HG02571 (cell line): ENCODE data around the gene COL4A1.

Experiments used
- ATAC-seq: cut with Tn5 transposase; IDR thresholded peaks from one replicate; pipeline ENCODE4 v1.9.1; 2021; ENCODE audit warnings: mild to moderate bottlenecking, moderate library complexity; ENCODE audit not compliant: unreplicated experiment

Gene COL4A1

DNA sequence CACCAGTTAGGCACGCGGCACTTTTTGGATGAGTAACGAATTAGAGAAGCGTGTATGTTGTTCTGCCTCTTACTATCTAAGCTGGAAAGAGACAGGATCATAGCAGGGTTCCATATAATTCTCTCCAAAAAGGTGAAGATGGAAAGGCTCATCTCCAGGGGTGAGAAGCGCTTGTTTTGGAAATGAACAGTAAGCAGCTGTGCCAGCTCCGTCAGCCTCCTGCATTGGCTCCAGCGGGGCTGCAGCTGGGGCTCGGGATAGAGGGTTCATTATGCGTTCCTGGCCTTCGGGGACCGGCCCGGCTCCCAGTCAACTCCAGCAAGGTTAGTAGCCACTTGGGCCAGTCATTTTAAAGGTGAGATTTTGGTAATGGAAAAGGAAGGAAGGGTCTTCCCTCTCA lies 155.5 kb downstream of the COL4A1 start:
- no peak for ATAC-seq

DNA sequence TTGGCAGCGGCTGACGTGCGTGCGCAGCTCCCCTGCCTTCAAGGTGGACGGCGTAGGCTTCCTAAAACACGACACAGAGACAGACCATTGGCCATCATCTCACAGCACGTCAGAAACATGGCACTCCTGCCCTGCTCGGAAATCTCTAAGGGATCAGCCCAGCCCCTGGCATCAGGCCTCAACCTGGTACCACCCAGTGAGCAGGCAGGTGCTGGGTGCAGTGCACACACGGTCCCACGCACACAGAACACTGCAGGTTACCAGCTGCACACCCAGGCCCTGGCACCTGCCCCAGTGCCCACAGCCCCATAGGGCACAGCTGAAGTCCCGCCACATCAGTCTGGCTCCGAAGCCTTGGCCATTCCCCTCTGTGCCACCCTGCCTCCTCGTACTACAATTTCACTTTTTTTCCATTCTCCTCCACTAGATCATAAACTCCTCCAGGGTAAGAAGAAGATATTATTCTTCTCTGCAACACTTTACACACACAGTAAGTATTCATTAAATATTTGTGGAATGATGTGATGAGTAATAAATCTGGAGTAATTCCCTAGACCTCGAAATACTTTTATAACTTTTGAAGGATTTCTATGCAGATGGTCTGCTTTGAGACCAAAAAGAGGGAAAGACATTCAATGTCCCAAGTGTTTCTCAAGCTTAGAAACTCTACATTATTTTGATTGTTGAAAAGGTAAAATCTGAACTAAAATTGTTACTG lies 156.4 kb downstream of the COL4A1 start:
- ATAC-seq = no peak

GRCh38 chr13:110149036-110149435 lies 157.9 kb downstream of the COL4A1 start:
- ATAC-seq = no peak

DNA sequence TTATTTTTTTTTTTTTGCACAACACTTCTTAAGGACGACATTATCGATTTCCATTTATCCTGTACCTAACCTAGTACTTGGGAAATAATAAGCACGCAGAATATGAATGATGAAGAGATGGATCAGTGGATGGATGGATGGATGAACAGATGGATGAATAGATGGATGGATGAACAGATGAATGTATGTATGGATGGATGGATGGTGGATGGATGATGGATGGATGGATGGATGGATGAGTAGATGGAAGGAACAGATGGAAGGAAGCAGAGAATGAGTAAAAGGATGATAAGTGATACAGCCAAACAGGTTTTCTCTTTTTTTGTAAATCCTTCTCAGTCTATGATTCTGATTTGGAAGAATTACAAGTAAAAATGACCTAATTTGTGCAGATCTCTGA lies 166.9 kb downstream of the COL4A1 start:
- no peak for ATAC-seq

DNA sequence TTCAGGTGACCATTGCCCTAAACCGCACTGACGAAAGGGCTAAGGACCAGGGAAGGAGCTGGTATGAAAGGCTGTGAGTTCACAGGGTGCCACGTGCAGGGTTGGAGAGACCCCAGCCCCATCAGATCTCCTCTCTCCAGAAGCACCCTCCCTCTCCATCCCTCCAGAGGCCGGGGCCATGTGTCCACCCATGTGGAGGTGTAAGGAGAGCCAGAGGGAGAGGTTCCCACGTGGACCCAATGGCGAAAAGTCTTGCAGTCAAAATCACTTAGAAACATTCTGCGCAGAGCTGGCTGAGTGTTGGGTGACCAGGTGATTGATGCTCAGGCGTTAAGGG lies 168.3 kb downstream of the COL4A1 start:
- no peak for ATAC-seq

DNA sequence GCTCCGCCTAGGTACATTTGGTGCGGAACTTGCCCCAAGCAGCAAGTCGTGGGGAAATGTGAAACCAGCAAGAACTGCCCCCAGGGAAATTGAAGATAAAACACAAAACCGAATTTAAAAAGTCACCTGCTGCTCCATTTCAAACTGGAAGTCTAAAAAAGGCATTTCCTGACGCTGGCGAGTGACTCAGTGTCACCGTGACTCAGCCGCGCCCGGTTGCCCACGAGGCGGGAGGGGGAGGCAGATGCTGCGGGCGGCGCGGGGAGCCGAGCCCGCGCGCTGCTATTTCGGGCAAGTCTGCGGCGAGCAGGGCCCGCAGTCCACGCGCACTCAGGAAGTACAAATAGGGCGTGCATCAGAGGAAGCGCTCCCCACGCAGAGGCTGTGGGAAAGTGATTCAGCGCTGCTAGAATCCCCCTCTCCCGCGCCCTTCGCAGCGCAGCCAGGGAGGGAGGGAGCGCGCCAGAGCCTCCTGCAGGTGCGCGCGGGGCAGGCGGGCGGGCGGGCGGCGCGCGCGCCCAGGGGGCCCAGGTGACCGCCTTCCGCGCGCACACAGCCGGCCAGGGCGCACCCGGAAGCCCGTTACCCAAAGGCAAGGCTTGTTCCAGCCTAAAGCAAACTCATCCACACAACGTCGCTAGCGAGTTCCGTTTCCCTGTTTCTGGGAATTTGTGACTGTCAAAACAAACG lies 168.8 kb downstream of the COL4A1 start:
- ATAC-seq = peak; percentile 56

GRCh38 chr13:110137680-110138009 lies 169.3 kb downstream of the COL4A1 start:
- ATAC-seq = peak; percentile 73

DNA sequence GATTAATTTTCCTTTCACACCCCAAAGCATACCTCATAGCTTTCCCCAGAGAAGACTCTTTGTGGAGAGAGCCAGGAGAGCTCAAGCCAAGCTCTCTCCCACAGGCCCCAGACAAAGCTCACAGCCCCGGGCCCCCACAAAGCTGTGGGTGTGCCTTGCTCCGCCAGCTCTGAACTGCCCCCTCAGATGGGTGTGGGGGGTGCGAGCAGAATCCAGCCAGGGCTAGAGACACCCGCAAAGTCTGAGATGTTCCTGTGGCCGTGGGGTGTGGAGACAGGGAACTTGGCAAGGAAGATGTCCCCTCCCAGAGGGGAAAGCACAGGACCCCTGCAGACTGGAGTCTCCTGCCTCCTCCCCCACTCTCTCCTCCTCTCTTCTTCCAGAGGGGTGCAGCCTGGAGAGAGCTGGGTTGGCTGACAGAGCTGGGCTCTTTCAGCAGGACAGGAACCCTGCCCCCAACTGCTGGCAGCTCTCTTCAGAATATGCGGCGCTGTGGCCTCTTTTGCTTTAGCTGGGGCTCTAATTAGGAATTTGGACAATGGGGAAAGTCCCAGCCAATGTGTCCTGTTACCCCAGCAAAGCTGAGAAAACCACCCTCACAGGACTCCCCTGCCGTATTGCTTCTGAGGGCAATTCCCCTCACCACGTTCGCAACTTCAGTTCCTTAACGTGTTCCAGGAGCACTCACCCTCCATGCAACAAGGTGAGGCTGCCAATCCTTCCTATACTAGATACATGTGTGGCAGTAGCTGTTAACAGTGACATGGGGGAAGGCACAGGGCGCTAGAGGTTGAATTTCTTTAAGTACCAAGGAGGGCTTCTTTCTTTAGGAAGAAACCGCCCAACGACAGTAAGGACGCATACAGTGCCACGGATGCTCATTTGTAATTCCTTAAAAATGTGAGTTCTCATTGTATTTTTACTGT lies 170.0 kb downstream of the COL4A1 start:
- ATAC-seq = no peak

- no peak for ATAC-seq
Observed at GRCh38 chr13:110135977-110136597, 170.9 kb downstream of the COL4A1 start.

DNA sequence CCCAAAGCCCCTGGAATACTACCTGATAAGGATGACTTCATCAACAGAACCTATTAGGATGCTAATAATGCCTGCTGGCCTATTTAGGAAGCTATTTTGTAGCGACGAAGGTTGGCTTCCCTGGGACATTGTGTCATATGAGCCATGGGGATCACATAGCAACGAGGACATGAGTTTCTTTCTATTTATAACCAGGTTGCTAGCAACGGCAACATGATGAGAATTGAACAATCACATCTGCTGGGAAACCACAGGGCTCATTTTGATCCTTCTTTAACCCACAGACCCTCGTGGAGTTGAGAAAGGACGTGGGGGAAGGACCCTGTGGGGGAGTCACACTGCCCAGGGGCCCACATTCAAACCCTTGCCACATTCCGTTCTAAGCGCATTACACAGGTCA lies 172.2 kb downstream of the COL4A1 start:
- no peak for ATAC-seq

- ATAC-seq = no peak
Observed at GRCh38 chr13:110133425-110134235, 173.3 kb downstream of the COL4A1 start.

DNA sequence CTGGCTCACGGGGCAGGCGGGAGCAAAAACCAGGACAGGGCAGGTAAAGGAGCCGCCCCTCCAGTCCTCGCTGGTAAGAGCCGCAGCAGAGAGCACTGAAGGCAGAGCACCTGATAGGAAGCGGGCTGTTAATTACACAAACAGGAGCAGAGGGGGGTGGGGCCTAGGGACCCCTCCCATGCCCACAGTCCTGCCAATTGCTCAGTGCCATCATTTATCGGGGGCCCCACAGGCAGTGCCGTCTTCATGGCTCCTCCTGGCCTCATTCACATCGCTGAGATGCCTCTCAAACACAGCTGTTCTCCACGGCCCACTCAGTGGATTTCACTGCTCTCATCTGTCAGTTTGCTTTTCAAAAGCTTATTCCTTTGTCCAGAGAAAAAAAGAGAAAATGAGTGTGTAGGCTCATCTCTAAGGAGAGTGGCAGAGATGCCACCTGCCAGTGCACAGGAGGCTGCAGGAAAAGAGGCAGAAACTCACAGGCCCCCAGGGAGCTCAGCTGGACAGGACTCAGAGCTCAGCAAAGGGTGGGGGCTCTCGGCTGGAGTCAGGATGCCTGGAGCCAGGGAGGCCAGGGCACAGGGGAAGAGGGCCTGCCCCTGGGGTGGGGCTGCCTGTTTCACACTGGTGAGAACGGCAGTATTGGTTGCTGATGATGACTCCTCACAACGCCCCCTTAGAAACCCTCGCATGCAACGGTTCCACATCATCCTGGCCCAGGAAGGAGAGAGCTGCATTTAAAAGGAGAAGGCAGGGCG lies 174.6 kb downstream of the COL4A1 start:
- no peak for ATAC-seq

GRCh38 chr13:110131424-110131823 lies 175.5 kb downstream of the COL4A1 start:
- ATAC-seq = no peak

GRCh38 chr13:110130431-110130830 lies 176.5 kb downstream of the COL4A1 start:
- ATAC-seq = no peak

DNA sequence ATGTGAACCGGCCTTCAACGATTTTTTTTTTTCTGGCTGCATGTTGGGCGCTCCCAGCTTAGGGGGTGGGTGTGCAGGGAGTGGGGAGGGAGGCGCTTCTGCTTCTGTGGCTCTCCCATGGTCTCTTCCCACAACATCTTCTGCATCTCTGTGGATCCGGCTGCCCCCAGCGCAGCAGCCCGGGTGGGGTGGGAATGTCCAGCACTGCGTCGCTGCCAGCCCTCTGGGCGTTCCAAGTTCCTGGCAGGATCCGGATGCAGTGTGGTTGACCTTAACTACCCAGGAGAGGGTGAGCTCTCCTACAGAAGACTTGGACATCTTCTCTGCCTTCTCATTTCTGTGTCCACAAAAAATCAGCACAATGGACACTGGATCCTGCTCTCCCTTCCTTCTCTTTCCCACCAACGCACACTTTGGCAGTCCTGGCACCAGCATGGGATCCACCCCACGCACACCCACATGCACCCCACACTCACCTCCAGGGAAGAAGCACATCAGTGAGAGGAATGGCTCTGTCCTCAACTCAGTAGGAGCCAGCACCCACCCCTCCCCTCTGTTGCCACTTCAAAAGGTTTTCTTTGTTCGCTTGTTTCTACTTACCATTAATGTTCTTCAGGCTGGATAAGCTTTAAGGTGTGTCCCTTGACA lies 177.3 kb downstream of the COL4A1 start:
- no peak for ATAC-seq

GRCh38 chr13:110129076-110129475 lies 177.9 kb downstream of the COL4A1 start:
- ATAC-seq = no peak

- ATAC-seq = no peak
Observed at GRCh38 chr13:110128546-110128945, 178.4 kb downstream of the COL4A1 start.

- no peak for ATAC-seq
Observed at GRCh38 chr13:110127986-110128511, 178.9 kb downstream of the COL4A1 start.

- ATAC-seq = no peak
Observed at GRCh38 chr13:110126391-110126961, 180.5 kb downstream of the COL4A1 start.
